Measurements from ENCODE around the gene SMIM26. TPM values are rescaled to one million over a fixed set of nuclear protein-coding genes. Genes with fewer than 3 reads are reported as not detected.

SMIM26 gene
- total and polyA plus RNA-seq, 2 of the 8 experiments (the other 6 are each of a cell fraction or from before 2014, with no cell fraction given): 69.8 to 95.0 TPM

DNA sequence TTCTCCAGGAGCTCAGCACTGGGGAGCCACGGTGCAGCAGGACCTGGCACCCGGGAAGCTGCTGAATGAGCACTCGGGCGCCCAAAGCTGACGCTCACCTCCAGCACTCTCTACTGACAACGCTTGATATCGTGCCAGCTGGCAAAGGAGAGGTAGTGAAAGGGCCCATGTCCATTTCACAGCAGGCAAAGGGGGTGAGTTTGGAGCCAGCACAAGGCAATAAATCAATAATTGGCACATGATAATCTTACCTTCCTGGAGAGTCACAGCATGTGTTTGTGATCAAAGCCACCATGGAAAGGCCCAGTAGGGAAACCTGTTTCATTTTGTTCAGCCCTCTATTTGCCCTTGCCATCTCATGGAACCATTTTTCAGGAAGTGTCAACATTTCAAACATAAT is 23.3 kb upstream of the SMIM26 start:
- H3K56ac ChIP-seq (replicated peaks; ENCODE audit: insufficient read length, low read depth, low read length): no peak overlapping the region
- FAIRE-seq: no peak
- no peak overlapping the region for H3K27ac ChIP-seq (ENCODE audit: low read depth, low read length)
- no peak overlapping the region for H4K8ac ChIP-seq (ENCODE audit: extremely low read depth, insufficient read depth, low read length)
- no peaks in the 10 kb centered on the region for H3K23me2 ChIP-seq (ENCODE audit: low read depth, low read length)
- H3K18ac ChIP-seq (ENCODE audit: extremely low read depth, low read length): no peak overlapping the region
- H2AFZ ChIP-seq (ENCODE audit: low read length): no peak overlapping the region
- no peak overlapping the region for H3K4me2 ChIP-seq (ENCODE audit: insufficient read depth in 1 of 2, low read depth in 2 of 2, low read length in 2 of 2)
- CTCF ChIA-PET (ENCODE audit: partially characterized antibody): no interaction called here
- TF ChIP-seq KDM5A (IDR thresholded peaks at IDR 0.05; ENCODE audit: low read length): no peak
- TF ChIP-seq SP1 (IDR thresholded peaks at IDR 0.05; ENCODE audit: low read depth, low read length): no peak
- TF ChIP-seq BCL11A (IDR thresholded peaks at IDR 0.05; ENCODE audit: low read depth in 2 of 2, low read length in 2 of 2): no peak
- no peak for TF ChIP-seq SIN3A (conservative IDR thresholded peaks at IDR 0.05 in 1 of 2, IDR thresholded peaks at IDR 0.05 in 1 of 2; ENCODE audit: low read depth in 1 of 2, low read length in 2 of 2)
- no peak for TF ChIP-seq SUZ12 (IDR thresholded peaks at IDR 0.05; ENCODE audit: low read length)
- TF ChIP-seq HDAC6 (IDR thresholded peaks at IDR 0.05; ENCODE audit: low read depth, low read length): no peak
- no peak for TF ChIP-seq TCF12 (IDR thresholded peaks at IDR 0.05; ENCODE audit: low read depth, low read length)
- TF ChIP-seq RBBP5 (IDR thresholded peaks at IDR 0.05; ENCODE audit: borderline replicate concordance, low read depth, low read length): no peak
- TF ChIP-seq BRCA1 (IDR thresholded peaks at IDR 0.05; ENCODE audit: low read depth, low read length): no peak
- no peak for TF ChIP-seq SAP30 (IDR thresholded peaks at IDR 0.05; ENCODE audit: insufficient read depth, insufficient replicate concordance, low read length)
- TF ChIP-seq SP4 (IDR thresholded peaks at IDR 0.05; ENCODE audit: low read length): no peak
- TF ChIP-seq EGR1 (IDR thresholded peaks at IDR 0.05; ENCODE audit: borderline replicate concordance, low read depth, low read length): no peak
- TF ChIP-seq RAD21 (IDR thresholded peaks at IDR 0.05 in 1 of 2, conservative IDR thresholded peaks at IDR 0.05 in 1 of 2; ENCODE audit: low read depth in 2 of 2, low read length in 2 of 2): no peak
- no peak for TF ChIP-seq YY1 (IDR thresholded peaks at IDR 0.05; ENCODE audit: low read depth, low read length)
- H3K79me1 ChIP-seq (ENCODE audit: low read depth, low read length): no peaks in the 10 kb centered on the region
- H4K91ac ChIP-seq (replicated peaks; ENCODE audit: insufficient read length, low read length): no peak overlapping the region
- H3K27me3 ChIP-seq (replicated peaks in 1 of 4; ENCODE audit: control insufficient read depth in 3 of 4, extremely low read depth in 1 of 4, insufficient read depth in 3 of 4, low read length in 3 of 4): no peaks in the 10 kb centered on the region
- no peak for DNase-seq (ENCODE audit: low read depth in 1 of 2, low spot score in 2 of 2)
- peaks cover 10 to 47% (median 26%) of the 10 kb centered on the region in 4 experiments for H3K36me3 ChIP-seq (ENCODE audit: control insufficient read depth in 2 of 4, insufficient read depth in 4 of 4, low read length in 3 of 4)
- H2BK120ac ChIP-seq (replicated peaks; ENCODE audit: low read depth, low read length): no peak overlapping the region
- H4K20me1 ChIP-seq (replicated peaks in 1 of 2; ENCODE audit: control insufficient read depth in 1 of 2, insufficient read depth in 2 of 2, low read length in 2 of 2): peaks cover 5 to 6% of the 10 kb centered on the region in 2 experiments
- H2BK5ac ChIP-seq (ENCODE audit: low read depth, low read length): no peak overlapping the region
- no peak overlapping the region for H2BK15ac ChIP-seq (ENCODE audit: low read length)
- H3K4me3 ChIP-seq (ENCODE audit: extremely low read depth in 1 of 4, insufficient read depth in 2 of 4, low read depth in 3 of 4, low read length in 4 of 4): no peak overlapping the region
- H2BK12ac ChIP-seq (ENCODE audit: low read depth, low read length): no peak overlapping the region
- POLR2A ChIA-PET (ENCODE audit: partially characterized antibody): interaction anchor here (0.9 to 1.1 kb wide), 2 partner anchors 16 to 77 kb away, joined by 3 to 4 read pairs; partner anchors contain the start of gene DZANK1
- no peak overlapping the region for H2AK5ac ChIP-seq (ENCODE audit: low read depth, low read length)
- H2BK20ac ChIP-seq (ENCODE audit: low read length): no peak overlapping the region
- no peaks in the 10 kb centered on the region for H3K4me1 ChIP-seq (replicated peaks in 1 of 4; ENCODE audit: control insufficient read depth in 3 of 4, insufficient read depth in 4 of 4, low read length in 3 of 4)
- no peak overlapping the region for H3K4ac ChIP-seq (replicated peaks; ENCODE audit: insufficient read length, low read depth, low read length)
- H3K23ac ChIP-seq (ENCODE audit: insufficient read length): no peak overlapping the region
- H4K5ac ChIP-seq (ENCODE audit: insufficient read length, low read depth, low read length): no peak overlapping the region
- no peak overlapping the region for H3K14ac ChIP-seq (ENCODE audit: insufficient read length)
- H3K79me2 ChIP-seq (ENCODE audit: control insufficient read depth in 1 of 2, insufficient read depth in 2 of 2, low read length in 2 of 2): no peaks in the 10 kb centered on the region
- WGBS, 2 experiments (ENCODE audit: extremely low coverage in 1 of 2, insufficient coverage in 1 of 2, insufficient read length in 1 of 2, insufficient replicate concordance in 2 of 2, low coverage in 1 of 2, low lambda C conversion rate in 2 of 2, missing lambda C conversion rate in 1 of 2): 89% methylated on average over 7 of the region's 7 CpGs; no CpG with 5 or more reads in 1 of the 2 experiments
- no peaks in the 10 kb centered on the region for H3K9me3 ChIP-seq (ENCODE audit: insufficient read depth in 2 of 2, low read depth in 1 of 2, low read length in 1 of 2)
- H3K9ac ChIP-seq (replicated peaks in 1 of 4; ENCODE audit: extremely low read depth in 1 of 4, low read depth in 3 of 4, low read length in 3 of 4): no peak overlapping the region

Measured in H1 (cell line).